ENCODE results near the gene B3GALT5. TPM values are rescaled to one million over a fixed set of nuclear protein-coding genes. Genes with fewer than 3 reads are reported as not detected.

Gene B3GALT5
- total RNA-seq, 3 donors from 2014 or later: 2.3 to 2.9 TPM; not detected in 1

GRCh38 chr21:39647476-39647875 is 34.7 kb downstream of the B3GALT5 start:
- TF ChIP-seq POLR2A (IDR thresholded peaks at IDR 0.05) (no peak), POLR2AphosphoS5 (IDR thresholded peaks at IDR 0.05) (no peak), CTCF (IDR thresholded peaks at IDR 0.05) (no peak)
- H3K9me3 ChIP-seq: no peaks in the 10 kb centered on the region
- no peaks in the 10 kb centered on the region for H3K36me3 ChIP-seq
- no peak overlapping the region for H3K27ac ChIP-seq
- intact Hi-C loops (cut with DNase I; ENCODE audit: low total_unique reads): no loop called here
- DNase-seq (ENCODE audit: low spot score in 2 of 2): no peak
- H3K4me3 ChIP-seq: no peak overlapping the region
- H3K27me3 ChIP-seq: no peaks in the 10 kb centered on the region
- H3K4me1 ChIP-seq: no peaks in the 10 kb centered on the region

- no peaks in the 10 kb centered on the region for H3K27me3 ChIP-seq
- no peak for DNase-seq (ENCODE audit: low spot score in 2 of 2)
- H3K4me1 ChIP-seq: no peaks in the 10 kb centered on the region
- H3K27ac ChIP-seq: no peak overlapping the region
- peaks cover 0 to 7% of the 10 kb centered on the region in 2 donors for H3K9me3 ChIP-seq
- H3K4me3 ChIP-seq: no peak overlapping the region
- H3K36me3 ChIP-seq: no peaks in the 10 kb centered on the region
- TF ChIP-seq POLR2A (IDR thresholded peaks at IDR 0.05): no peak
- no peak for TF ChIP-seq POLR2AphosphoS5 (IDR thresholded peaks at IDR 0.05)
- TF ChIP-seq CTCF (IDR thresholded peaks at IDR 0.05): no peak
- intact Hi-C loops (cut with DNase I; ENCODE audit: low total_unique reads): no loop called here
These were observed 36.1 kb downstream of the B3GALT5 start for GRCh38 chr21:39648879-39649278.

- TF ChIP-seq POLR2AphosphoS5 (IDR thresholded peaks at IDR 0.05) (no peak), CTCF (IDR thresholded peaks at IDR 0.05) (no peak), POLR2A (IDR thresholded peaks at IDR 0.05) (no peak)
- DNase-seq (ENCODE audit: low spot score in 2 of 2): no peak
- Histone ChIP-seq H3K9me3 (peaks cover 0 to 7% of the 10 kb centered on the region in 2 donors), H3K4me1 (no peaks in the 10 kb centered on the region), H3K4me3 (no peak overlapping the region), H3K36me3 (no peaks in the 10 kb centered on the region), H3K27me3 (no peaks in the 10 kb centered on the region), H3K27ac (no peak overlapping the region)
- intact Hi-C loops (cut with DNase I; ENCODE audit: low total_unique reads): no loop called here
These were observed 36.8 kb downstream of the B3GALT5 start for GRCh38 chr21:39649526-39649925.

- intact Hi-C loops (cut with DNase I; ENCODE audit: low total_unique reads): no loop called here
- H3K27me3 ChIP-seq: no peaks in the 10 kb centered on the region
- H3K36me3 ChIP-seq: no peaks in the 10 kb centered on the region
- no peak overlapping the region for H3K4me3 ChIP-seq
- peaks cover 0 to 7% of the 10 kb centered on the region in 2 donors for H3K9me3 ChIP-seq
- DNase-seq (ENCODE audit: low spot score in 2 of 2): no peak
- H3K27ac ChIP-seq: peak overlapping the region in 1 of 2 donors; percentile 56
- TF ChIP-seq CTCF (IDR thresholded peaks at IDR 0.05) (no peak), POLR2A (IDR thresholded peaks at IDR 0.05) (no peak), POLR2AphosphoS5 (IDR thresholded peaks at IDR 0.05) (no peak)
- no peaks in the 10 kb centered on the region for H3K4me1 ChIP-seq
These were observed 37.6 kb downstream of the B3GALT5 start for GRCh38 chr21:39650306-39650705.

GRCh38 chr21:39650801-39651200 is 38.1 kb downstream of the B3GALT5 start:
- intact Hi-C loops (cut with DNase I; ENCODE audit: low total_unique reads): no loop called here
- peaks cover 0 to 7% of the 10 kb centered on the region in 2 donors for H3K9me3 ChIP-seq
- no peak overlapping the region for H3K4me3 ChIP-seq
- TF ChIP-seq POLR2AphosphoS5 (IDR thresholded peaks at IDR 0.05): no peak
- TF ChIP-seq CTCF (IDR thresholded peaks at IDR 0.05): no peak
- no peak for TF ChIP-seq POLR2A (IDR thresholded peaks at IDR 0.05)
- no peaks in the 10 kb centered on the region for H3K4me1 ChIP-seq
- H3K27ac ChIP-seq: peak overlapping the region in 1 of 2 donors; percentile 56
- no peak for DNase-seq (ENCODE audit: low spot score in 2 of 2)
- H3K36me3 ChIP-seq: no peaks in the 10 kb centered on the region
- H3K27me3 ChIP-seq: no peaks in the 10 kb centered on the region

Data from breast epithelium (tissue), 4 donors.